ENCODE data around the gene EXOSC5.

EXOSC5 gene

GRCh38 chr19:41434450-41434849 is 37.3 kb upstream of the EXOSC5 start:
- no peak for DNase-seq
- no peak overlapping the region for H2AFZ ChIP-seq (ENCODE audit: low read depth, low read length)
- H4K20me1 ChIP-seq (ENCODE audit: insufficient read depth, low read length) = no peaks in the 10 kb centered on the region
- H3K27me3 ChIP-seq (ENCODE audit: insufficient read depth, low read length, poor library complexity) = no peaks in the 10 kb centered on the region
- no peaks in the 10 kb centered on the region for H3K9me3 ChIP-seq (ENCODE audit: insufficient read depth, low read length, severe bottlenecking)
- H3K79me2 ChIP-seq (ENCODE audit: insufficient read depth, low read length) = peaks cover 16% of the 10 kb centered on the region
- no peak overlapping the region for H3K9ac ChIP-seq (ENCODE audit: low read depth, low read length)
- TF ChIP-seq CTCF (IDR thresholded peaks at IDR 0.05; ENCODE audit: borderline replicate concordance, extremely low read depth, low read length, poor library complexity, severe bottlenecking) = no peak
- no peak for TF ChIP-seq EZH2 (IDR thresholded peaks at IDR 0.05; ENCODE audit: borderline replicate concordance, low read depth, low read length, severe bottlenecking)
- no peak overlapping the region for H3K4me2 ChIP-seq (ENCODE audit: insufficient read depth, low read length)
- H3K4me3 ChIP-seq (ENCODE audit: low read depth in 1 of 2, low read length in 2 of 2) = no peak overlapping the region
- peaks cover 47% of the 10 kb centered on the region for H3K36me3 ChIP-seq (ENCODE audit: insufficient read depth, low read length)
- no peak for ATAC-seq (ENCODE audit: insufficient read depth, low read depth)
- H3K27ac ChIP-seq (ENCODE audit: low read length) = no peak overlapping the region
- peaks cover 15% of the 10 kb centered on the region for H3K4me1 ChIP-seq (ENCODE audit: insufficient read depth, low read length)

GRCh38 chr19:41433171-41433570 is 36.0 kb upstream of the EXOSC5 start:
- H3K36me3 ChIP-seq (ENCODE audit: insufficient read depth, low read length) = peaks cover 45% of the 10 kb centered on the region
- H3K4me3 ChIP-seq (ENCODE audit: low read depth in 1 of 2, low read length in 2 of 2) = no peak overlapping the region
- H3K9me3 ChIP-seq (ENCODE audit: insufficient read depth, low read length, severe bottlenecking) = no peaks in the 10 kb centered on the region
- ATAC-seq (ENCODE audit: insufficient read depth, low read depth) (no peak), DNase-seq (no peak)
- no peak overlapping the region for H3K4me2 ChIP-seq (ENCODE audit: insufficient read depth, low read length)
- TF ChIP-seq EZH2 (IDR thresholded peaks at IDR 0.05; ENCODE audit: borderline replicate concordance, low read depth, low read length, severe bottlenecking) (no peak), CTCF (IDR thresholded peaks at IDR 0.05; ENCODE audit: borderline replicate concordance, extremely low read depth, low read length, poor library complexity, severe bottlenecking) (no peak)
- peaks cover 4% of the 10 kb centered on the region; the same call in 1 of the 2 replicates for H3K79me2 ChIP-seq (ENCODE audit: insufficient read depth, low read length)
- no peak overlapping the region for H3K9ac ChIP-seq (ENCODE audit: low read depth, low read length)
- peaks cover 4% of the 10 kb centered on the region for H3K4me1 ChIP-seq (ENCODE audit: insufficient read depth, low read length)
- H2AFZ ChIP-seq (ENCODE audit: low read depth, low read length) = no peak overlapping the region
- H3K27ac ChIP-seq (ENCODE audit: low read length) = no peak overlapping the region
- H3K27me3 ChIP-seq (ENCODE audit: insufficient read depth, low read length, poor library complexity) = no peaks in the 10 kb centered on the region
- H4K20me1 ChIP-seq (ENCODE audit: insufficient read depth, low read length) = no peaks in the 10 kb centered on the region

GRCh38 chr19:41431426-41432386 is 34.5 kb upstream of the EXOSC5 start:
- Histone ChIP-seq H2AFZ (ENCODE audit: low read depth, low read length) (no peak overlapping the region), H3K9ac (ENCODE audit: low read depth, low read length) (no peak overlapping the region), H3K4me2 (ENCODE audit: insufficient read depth, low read length) (no peak overlapping the region), H3K9me3 (ENCODE audit: insufficient read depth, low read length, severe bottlenecking) (no peaks in the 10 kb centered on the region), H3K4me3 (ENCODE audit: low read depth in 1 of 2, low read length in 2 of 2) (no peak overlapping the region), H3K4me1 (ENCODE audit: insufficient read depth, low read length) (no peaks in the 10 kb centered on the region), H3K79me2 (ENCODE audit: insufficient read depth, low read length) (no peaks in the 10 kb centered on the region), H3K27ac (ENCODE audit: low read length) (no peak overlapping the region), H3K27me3 (ENCODE audit: insufficient read depth, low read length, poor library complexity) (no peaks in the 10 kb centered on the region), H3K36me3 (ENCODE audit: insufficient read depth, low read length) (peaks cover 37% of the 10 kb centered on the region), H4K20me1 (ENCODE audit: insufficient read depth, low read length) (no peaks in the 10 kb centered on the region)
- ATAC-seq (ENCODE audit: insufficient read depth, low read depth) (no peak), DNase-seq (no peak)
- TF ChIP-seq CTCF (IDR thresholded peaks at IDR 0.05; ENCODE audit: borderline replicate concordance, extremely low read depth, low read length, poor library complexity, severe bottlenecking) (peak; percentile 38), EZH2 (IDR thresholded peaks at IDR 0.05; ENCODE audit: borderline replicate concordance, low read depth, low read length, severe bottlenecking) (no peak)
